Esophagus (tissue), 2 donors: ENCODE results near the gene RALGAPA1. TPM values are rescaled to one million over a fixed set of nuclear protein-coding genes. Genes with fewer than 3 reads are reported as not detected.

Experiments used
- H3K27ac ChIP-seq, 2 donors: one replicate each; pipeline ENCODE4 v1.5.1; 2013; ENCODE audit warnings: low read depth in 2 of 2, mild to moderate bottlenecking in 2 of 2, inconsistent platforms in 1 of 2, low read length in 1 of 2, moderate library complexity in 1 of 2
- H3K27me3 ChIP-seq, 2 donors: one replicate each; pipeline ENCODE4 v1.6.1; 2013; ENCODE audit warnings: low read length in 2 of 2, control low read depth in 1 of 2, mild to moderate bottlenecking in 1 of 2; ENCODE audit not compliant: insufficient read depth in 2 of 2, control insufficient read depth in 1 of 2
- H3K36me3 ChIP-seq, 2 donors: one replicate each; pipeline ENCODE4 v1.6.1; 2013; ENCODE audit warnings: low read length in 1 of 2; ENCODE audit not compliant: control insufficient read depth in 2 of 2, insufficient read depth in 2 of 2
- H3K4me1 ChIP-seq, 2 donors: one replicate each; pipeline ENCODE4 v1.6.1; 2013; ENCODE audit warnings: low read length in 1 of 2; ENCODE audit not compliant: control insufficient read depth in 2 of 2, insufficient read depth in 2 of 2
- H3K4me3 ChIP-seq, 2 donors: one replicate each; pipeline ENCODE4 v1.5.1; 2013; ENCODE audit warnings: low read length in 2 of 2, mild to moderate bottlenecking in 2 of 2, low read depth in 1 of 2, moderate library complexity in 1 of 2
- H3K9me3 ChIP-seq, 2 donors: one replicate each; pipeline ENCODE4 v1.6.1; 2013; ENCODE audit warnings: mild to moderate bottlenecking in 2 of 2, low read depth in 1 of 2, low read length in 1 of 2, moderate library complexity in 1 of 2; ENCODE audit not compliant: control insufficient read depth in 2 of 2, insufficient read depth in 1 of 2
- WGBS, 2 donors: extraction: QIAGEN DNeasy Blood & Tissue Kit; methylation state at CpG; one replicate each; pipeline ENCODE4 v1.1.7; 2013; 5-methylcytosine and 5-hydroxymethylcytosine counted together
- polyA plus RNA-seq, 2 donors: library from polyadenylated mRNA; stranded (reverse); fragments of 200-250 nt; gene quantifications; one replicate each; pipeline ENCODE4 v1.2.3, GENCODE V29; 2013
- donor health status: healthy with polysubstance abuse.
- donor health status: Bipolar disorder and iron deficiency.

RALGAPA1 gene
- polyA plus RNA-seq, 2 donors, result 10.5 to 20.3 TPM

GRCh38 chr14:35715079-35715478, 94.0 kb downstream of the RALGAPA1 start:
- H3K4me1 ChIP-seq, result no peaks in the 10 kb centered on the region
- H3K36me3 ChIP-seq, result no peaks in the 10 kb centered on the region
- WGBS, 2 donors, result 97% methylated on average over 1 of the region's 1 CpG
- H3K9me3 ChIP-seq, result no peaks in the 10 kb centered on the region
- no peak overlapping the region for H3K4me3 ChIP-seq
- H3K27ac ChIP-seq, result no peak overlapping the region
- no peaks in the 10 kb centered on the region for H3K27me3 ChIP-seq

GRCh38 chr14:35712466-35712865, 96.6 kb downstream of the RALGAPA1 start:
- Histone ChIP-seq H3K27ac (no peak overlapping the region), H3K4me1 (no peaks in the 10 kb centered on the region), H3K36me3 (no peaks in the 10 kb centered on the region), H3K4me3 (no peak overlapping the region), H3K27me3 (no peaks in the 10 kb centered on the region), H3K9me3 (no peaks in the 10 kb centered on the region)
- WGBS, 2 donors, result 95 to 99% methylated on average over 3 of the region's 3 CpGs

GRCh38 chr14:35708062-35708461, 101.0 kb downstream of the RALGAPA1 start:
- no peaks in the 10 kb centered on the region for H3K27me3 ChIP-seq
- H3K36me3 ChIP-seq, result no peaks in the 10 kb centered on the region
- WGBS, 2 donors, result 94 to 99% methylated on average over 1 of the region's 1 CpG

GRCh38 chr14:35705636-35706035, 103.5 kb downstream of the RALGAPA1 start:
- Histone ChIP-seq H3K4me1 (no peaks in the 10 kb centered on the region), H3K9me3 (no peaks in the 10 kb centered on the region), H3K4me3 (no peak overlapping the region), H3K36me3 (no peaks in the 10 kb centered on the region), H3K27me3 (no peaks in the 10 kb centered on the region), H3K27ac (no peak overlapping the region)
- WGBS, 2 donors, result 96 to 100% methylated on average over 2 of the region's 2 CpGs

More at GRCh38 chr14:35708062-35708461, 101.0 kb downstream of the RALGAPA1 start:
- no peak overlapping the region for H3K27ac ChIP-seq
- no peak overlapping the region for H3K4me3 ChIP-seq
- H3K4me1 ChIP-seq, result no peaks in the 10 kb centered on the region
- no peaks in the 10 kb centered on the region for H3K9me3 ChIP-seq

DNA sequence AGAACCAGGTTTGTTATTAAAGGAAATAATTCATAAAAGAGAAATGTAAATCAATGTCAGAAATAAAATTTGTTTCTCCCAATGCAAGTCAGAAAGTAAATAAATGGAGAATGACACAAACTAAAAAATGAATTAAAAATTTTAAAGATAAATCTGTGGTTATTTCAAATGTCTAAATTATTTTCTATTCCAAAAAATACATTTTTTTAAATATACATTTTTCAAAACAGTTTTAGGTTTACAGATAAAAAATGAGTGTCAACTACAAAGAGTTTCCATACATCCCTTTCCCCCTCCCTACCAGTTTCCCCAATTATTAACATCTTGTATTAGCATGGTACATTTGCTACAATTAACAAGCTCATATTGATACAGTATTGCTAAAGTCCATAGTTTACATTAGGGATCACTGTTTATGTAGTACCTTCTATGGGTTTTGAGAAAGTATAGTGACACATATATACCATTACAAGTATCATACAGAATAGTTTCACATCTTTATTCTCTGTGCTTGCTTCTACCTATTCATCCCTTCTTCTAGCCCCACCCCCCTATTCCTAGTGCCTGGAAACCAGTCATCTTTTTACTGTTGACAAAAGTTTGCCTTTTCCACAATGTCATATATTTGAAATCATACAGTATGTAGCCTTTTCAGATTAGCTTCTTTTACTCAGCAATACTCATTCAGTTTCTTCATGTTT, 104.2 kb downstream of the RALGAPA1 start:
- Histone ChIP-seq H3K27ac (no peak overlapping the region), H3K36me3 (no peaks in the 10 kb centered on the region), H3K9me3 (no peaks in the 10 kb centered on the region), H3K27me3 (no peaks in the 10 kb centered on the region), H3K4me3 (no peak overlapping the region), H3K4me1 (no peaks in the 10 kb centered on the region)

- no peaks in the 10 kb centered on the region for H3K4me1 ChIP-seq
- no peak overlapping the region for H3K27ac ChIP-seq
- H3K9me3 ChIP-seq, result no peaks in the 10 kb centered on the region
- 97 to 100% methylated on average over 4 of the region's 4 CpGs for WGBS, 2 donors
- no peak overlapping the region for H3K4me3 ChIP-seq
- H3K36me3 ChIP-seq, result no peaks in the 10 kb centered on the region
- H3K27me3 ChIP-seq, result no peaks in the 10 kb centered on the region
These were observed 107.6 kb downstream of the RALGAPA1 start for GRCh38 chr14:35701531-35701930.

DNA sequence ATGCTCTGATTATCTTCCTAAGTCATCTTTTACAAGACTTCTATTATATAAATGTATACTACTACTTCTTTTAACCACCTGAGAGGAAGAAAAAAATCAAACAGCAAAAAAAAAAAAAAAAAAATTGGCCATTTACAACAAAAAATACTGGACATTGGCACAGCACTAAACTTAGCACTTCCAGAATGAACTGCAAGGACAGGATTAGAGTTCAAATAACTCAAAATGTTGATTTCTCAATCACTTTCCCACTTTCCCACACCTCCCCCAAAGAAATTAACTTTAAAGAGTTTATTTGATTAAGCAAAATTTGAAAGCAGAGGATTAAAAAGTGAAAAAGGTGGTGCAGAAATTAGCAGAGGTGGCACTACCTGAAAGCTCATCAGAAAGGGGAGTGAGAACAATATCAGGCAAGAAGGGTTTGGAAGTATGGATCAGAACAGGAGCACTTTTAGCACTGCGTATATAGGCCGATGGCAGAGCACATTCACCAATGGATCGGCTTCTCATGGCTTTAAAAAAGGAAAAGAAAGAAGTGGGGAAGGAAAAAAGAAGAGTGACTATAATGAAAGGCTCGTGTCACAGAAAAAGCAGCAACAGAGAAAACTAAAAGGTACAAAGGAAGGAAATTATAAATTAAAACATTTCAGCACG, 109.2 kb downstream of the RALGAPA1 start:
- Histone ChIP-seq H3K27me3 (no peaks in the 10 kb centered on the region), H3K4me1 (no peaks in the 10 kb centered on the region)
- WGBS, 2 donors, result 92 to 96% methylated on average over 5 of the region's 5 CpGs

GRCh38 chr14:35696575-35696974, 112.5 kb downstream of the RALGAPA1 start:
- Histone ChIP-seq H3K27ac (no peak overlapping the region), H3K4me3 (no peak overlapping the region), H3K36me3 (no peaks in the 10 kb centered on the region), H3K4me1 (no peaks in the 10 kb centered on the region), H3K9me3 (no peaks in the 10 kb centered on the region), H3K27me3 (no peaks in the 10 kb centered on the region)
- WGBS, 2 donors, result 73 to 80% methylated on average over 3 of the region's 3 CpGs

More for the DNA sequence above, 109.2 kb downstream of the RALGAPA1 start:
- Histone ChIP-seq H3K9me3 (no peaks in the 10 kb centered on the region), H3K4me3 (no peak overlapping the region), H3K36me3 (no peaks in the 10 kb centered on the region), H3K27ac (no peak overlapping the region)

- no peak overlapping the region for H3K4me3 ChIP-seq
- no peaks in the 10 kb centered on the region for H3K4me1 ChIP-seq
- H3K27ac ChIP-seq, result no peak overlapping the region
- no peaks in the 10 kb centered on the region for H3K9me3 ChIP-seq
- no peaks in the 10 kb centered on the region for H3K36me3 ChIP-seq
- no peaks in the 10 kb centered on the region for H3K27me3 ChIP-seq
- WGBS, 2 donors, result 96 to 98% methylated on average over 3 of the region's 3 CpGs
These were observed 113.0 kb downstream of the RALGAPA1 start for GRCh38 chr14:35696119-35696518.

DNA sequence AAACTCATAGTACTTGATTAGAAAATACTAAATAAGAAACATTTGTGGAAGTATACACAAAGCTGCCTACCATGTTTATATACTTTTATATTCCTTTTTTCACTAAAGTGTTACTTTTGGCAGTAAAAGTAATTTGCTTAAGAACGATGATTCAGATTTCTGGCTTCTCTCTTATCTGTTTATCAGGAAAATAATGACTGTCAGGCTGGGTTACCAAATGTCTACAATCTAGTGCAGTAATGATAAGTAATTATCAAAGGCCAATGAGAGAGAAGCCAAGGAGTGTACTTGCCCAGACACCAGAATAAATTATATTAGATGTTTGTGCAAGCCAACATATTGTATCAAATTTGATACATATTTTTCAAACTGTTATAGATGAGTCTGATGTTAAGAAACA, 113.4 kb downstream of the RALGAPA1 start:
- Histone ChIP-seq H3K4me3 (no peak overlapping the region), H3K36me3 (no peaks in the 10 kb centered on the region), H3K27me3 (no peaks in the 10 kb centered on the region), H3K9me3 (no peaks in the 10 kb centered on the region), H3K4me1 (no peaks in the 10 kb centered on the region), H3K27ac (no peak overlapping the region)
- WGBS, 2 donors, result 64 to 71% methylated on average over 1 of the region's 1 CpG
